HepG2 (cell line): Measurements from ENCODE around the gene CRYAB. TPM values are rescaled to one million over a fixed set of nuclear protein-coding genes. Genes with fewer than 3 reads are reported as not detected.

Experiments used
- ISX ChIP-seq: sonication (generic); formaldehyde crosslinking; conservative IDR thresholded peaks from 2 replicates; pipeline ENCODE4 v1.5.0; 2020; ENCODE audit warnings: missing genetic modification reagents
- NR2C2 ChIP-seq: sonication (generic); formaldehyde crosslinking; IDR thresholded peaks from 2 replicates; pipeline ENCODE4 v1.4.0; 2020; ENCODE audit warnings: missing genetic modification reagents, mild to moderate bottlenecking, moderate library complexity, borderline replicate concordance
- THYN1 ChIP-seq: sonication (generic); formaldehyde crosslinking; IDR thresholded peaks from 2 replicates; pipeline ENCODE4 v1.8.1; 2023; ENCODE audit warnings: low read depth, mild to moderate bottlenecking, moderate library complexity, missing genetic modification reagents, borderline replicate concordance
- ZNF180 ChIP-seq: sonication (generic); formaldehyde crosslinking; IDR thresholded peaks from 2 replicates; pipeline ENCODE4 v1.4.0; 2020; ENCODE audit warnings: low read depth, missing genetic modification reagents, borderline replicate concordance
- ZNF468 ChIP-seq: sonication (generic); formaldehyde crosslinking; IDR thresholded peaks from 2 replicates; pipeline ENCODE4 v1.8.0; 2022; ENCODE audit warnings: mild to moderate bottlenecking, moderate library complexity, missing genetic modification reagents
- polyA plus RNA-seq, 8 experiments: library from polyadenylated mRNA; depleted of rRNA in 3 of 8; stranded (reverse) in 7 of 8; unstranded in 1 of 8; fragments of >200 nt; fragmentation: Illumina TruSeq in 4 of 8; extraction: Trizol in 4 of 8; gene quantifications; 2 replicates each; pipeline versions ENCODE4 v1.2.1 to v1.2.3, GENCODE V29; 2011 to 2016; ENCODE audit warnings: low read depth in 4 of 8, missing spikeins in 1 of 8, mixed read lengths in 1 of 8; ENCODE audit not compliant: insufficient read depth in 1 of 8
- total RNA-seq, 5 experiments: library from RNA; depleted of rRNA; stranded (reverse); fragments of >200 nt; fragmentation: Illumina TruSeq; extraction: Trizol; gene quantifications; 2 replicates each; pipeline ENCODE4 v1.2.3, GENCODE V29; 2016; ENCODE audit warnings: low read depth in 1 of 5
- TF ChIP-seq, protein P1 (sequence below): sonication (generic); formaldehyde crosslinking; IDR thresholded peaks from 2 replicates; pipeline ENCODE4 v1.4.0; 2020; ENCODE audit warnings: missing genetic modification reagents
- TF ChIP-seq, protein P2 (sequence below): sonication (generic); formaldehyde crosslinking; IDR thresholded peaks from 2 replicates; pipeline ENCODE4 v1.5.0; 2020; ENCODE audit warnings: mild to moderate bottlenecking, missing genetic modification reagents

The CRYAB gene
- total and polyA plus RNA-seq, 2 of the 13 experiments (the other 11 are each of a cell fraction or from before 2014, with no cell fraction given): 0.55 to 1.1 TPM

DNA sequence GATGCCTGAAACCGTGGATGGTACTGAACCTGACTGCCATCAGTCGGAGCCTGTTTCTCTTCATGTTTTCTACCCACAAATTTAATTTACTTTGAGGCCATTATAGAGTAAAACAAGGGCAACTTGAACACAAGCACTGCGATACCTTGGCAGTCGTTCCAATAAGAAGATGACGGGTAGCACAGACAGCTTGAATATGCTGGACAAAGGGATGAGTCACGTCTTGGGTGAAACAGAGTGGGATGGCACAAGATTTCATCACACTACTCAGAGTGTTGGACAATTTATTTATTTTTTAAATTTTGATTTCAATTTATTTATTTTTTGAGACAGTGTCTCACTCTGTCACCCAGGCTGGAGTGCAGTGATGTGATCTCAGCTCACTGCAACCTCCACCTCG lies 31.3 kb upstream of the CRYAB start (continued):
- TF ChIP-seq, protein P1, sequence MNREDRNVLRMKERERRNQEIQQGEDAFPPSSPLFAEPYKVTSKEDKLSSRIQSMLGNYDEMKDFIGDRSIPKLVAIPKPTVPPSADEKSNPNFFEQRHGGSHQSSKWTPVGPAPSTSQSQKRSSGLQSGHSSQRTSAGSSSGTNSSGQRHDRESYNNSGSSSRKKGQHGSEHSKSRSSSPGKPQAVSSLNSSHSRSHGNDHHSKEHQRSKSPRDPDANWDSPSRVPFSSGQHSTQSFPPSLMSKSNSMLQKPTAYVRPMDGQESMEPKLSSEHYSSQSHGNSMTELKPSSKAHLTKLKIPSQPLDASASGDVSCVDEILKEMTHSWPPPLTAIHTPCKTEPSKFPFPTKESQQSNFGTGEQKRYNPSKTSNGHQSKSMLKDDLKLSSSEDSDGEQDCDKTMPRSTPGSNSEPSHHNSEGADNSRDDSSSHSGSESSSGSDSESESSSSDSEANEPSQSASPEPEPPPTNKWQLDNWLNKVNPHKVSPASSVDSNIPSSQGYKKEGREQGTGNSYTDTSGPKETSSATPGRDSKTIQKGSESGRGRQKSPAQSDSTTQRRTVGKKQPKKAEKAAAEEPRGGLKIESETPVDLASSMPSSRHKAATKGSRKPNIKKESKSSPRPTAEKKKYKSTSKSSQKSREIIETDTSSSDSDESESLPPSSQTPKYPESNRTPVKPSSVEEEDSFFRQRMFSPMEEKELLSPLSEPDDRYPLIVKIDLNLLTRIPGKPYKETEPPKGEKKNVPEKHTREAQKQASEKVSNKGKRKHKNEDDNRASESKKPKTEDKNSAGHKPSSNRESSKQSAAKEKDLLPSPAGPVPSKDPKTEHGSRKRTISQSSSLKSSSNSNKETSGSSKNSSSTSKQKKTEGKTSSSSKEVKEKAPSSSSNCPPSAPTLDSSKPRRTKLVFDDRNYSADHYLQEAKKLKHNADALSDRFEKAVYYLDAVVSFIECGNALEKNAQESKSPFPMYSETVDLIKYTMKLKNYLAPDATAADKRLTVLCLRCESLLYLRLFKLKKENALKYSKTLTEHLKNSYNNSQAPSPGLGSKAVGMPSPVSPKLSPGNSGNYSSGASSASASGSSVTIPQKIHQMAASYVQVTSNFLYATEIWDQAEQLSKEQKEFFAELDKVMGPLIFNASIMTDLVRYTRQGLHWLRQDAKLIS (CRISPR knock-in tag): no peak
- TF ChIP-seq, protein P2, sequence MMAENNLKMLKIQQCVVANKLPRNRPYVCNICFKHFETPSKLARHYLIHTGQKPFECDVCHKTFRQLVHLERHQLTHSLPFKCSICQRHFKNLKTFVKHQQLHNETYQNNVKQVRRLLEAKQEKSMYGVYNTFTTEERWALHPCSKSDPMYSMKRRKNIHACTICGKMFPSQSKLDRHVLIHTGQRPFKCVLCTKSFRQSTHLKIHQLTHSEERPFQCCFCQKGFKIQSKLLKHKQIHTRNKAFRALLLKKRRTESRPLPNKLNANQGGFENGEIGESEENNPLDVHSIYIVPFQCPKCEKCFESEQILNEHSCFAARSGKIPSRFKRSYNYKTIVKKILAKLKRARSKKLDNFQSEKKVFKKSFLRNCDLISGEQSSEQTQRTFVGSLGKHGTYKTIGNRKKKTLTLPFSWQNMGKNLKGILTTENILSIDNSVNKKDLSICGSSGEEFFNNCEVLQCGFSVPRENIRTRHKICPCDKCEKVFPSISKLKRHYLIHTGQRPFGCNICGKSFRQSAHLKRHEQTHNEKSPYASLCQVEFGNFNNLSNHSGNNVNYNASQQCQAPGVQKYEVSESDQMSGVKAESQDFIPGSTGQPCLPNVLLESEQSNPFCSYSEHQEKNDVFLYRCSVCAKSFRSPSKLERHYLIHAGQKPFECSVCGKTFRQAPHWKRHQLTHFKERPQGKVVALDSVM (CRISPR knock-in tag): no peak
- no peak for TF ChIP-seq ZNF180 (CRISPR knock-in tag)
- TF ChIP-seq THYN1 (CRISPR knock-in tag): no peak
- no peak for TF ChIP-seq ZNF468 (CRISPR knock-in tag)
- no peak for TF ChIP-seq NR2C2 (CRISPR knock-in tag)
- TF ChIP-seq ISX (CRISPR knock-in tag): no peak
